ENCODE results near the gene ZNF853.

DNA sequence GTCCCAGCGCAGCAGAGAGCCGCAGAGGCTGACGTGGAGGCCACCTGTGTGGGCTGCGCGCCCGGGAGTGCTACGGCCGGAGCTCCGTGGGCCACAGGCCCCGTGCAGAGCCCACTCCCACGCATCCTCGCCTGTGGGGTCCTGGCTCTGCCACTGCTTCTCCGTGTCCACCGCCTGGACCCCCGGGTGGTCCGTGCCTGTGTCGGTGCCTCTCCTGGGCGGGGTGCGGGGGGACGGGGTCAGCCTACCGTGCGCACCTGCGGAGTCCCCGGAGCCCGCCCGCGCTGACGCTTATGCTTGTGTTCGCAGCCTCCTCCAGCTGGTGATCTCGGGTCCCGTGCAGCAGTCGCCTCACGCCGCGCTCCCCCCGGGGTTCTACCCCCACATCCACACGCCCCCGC is 7.8 kb upstream of the ZNF853 start:
- TF ChIP-seq CTCF (IDR thresholded peaks at IDR 0.05; ENCODE audit: low read depth, low read length, missing input control) = no peak
- no peak for TF ChIP-seq EGR1 (IDR thresholded peaks at IDR 0.05; ENCODE audit: low read depth in 2 of 2)
- TF ChIP-seq, protein P1, sequence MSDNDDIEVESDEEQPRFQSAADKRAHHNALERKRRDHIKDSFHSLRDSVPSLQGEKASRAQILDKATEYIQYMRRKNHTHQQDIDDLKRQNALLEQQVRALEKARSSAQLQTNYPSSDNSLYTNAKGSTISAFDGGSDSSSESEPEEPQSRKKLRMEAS (IDR thresholded peaks at IDR 0.05) = no peak
- TF ChIP-seq RXRA (IDR thresholded peaks at IDR 0.05) = no peak
- TF ChIP-seq, protein P2, sequence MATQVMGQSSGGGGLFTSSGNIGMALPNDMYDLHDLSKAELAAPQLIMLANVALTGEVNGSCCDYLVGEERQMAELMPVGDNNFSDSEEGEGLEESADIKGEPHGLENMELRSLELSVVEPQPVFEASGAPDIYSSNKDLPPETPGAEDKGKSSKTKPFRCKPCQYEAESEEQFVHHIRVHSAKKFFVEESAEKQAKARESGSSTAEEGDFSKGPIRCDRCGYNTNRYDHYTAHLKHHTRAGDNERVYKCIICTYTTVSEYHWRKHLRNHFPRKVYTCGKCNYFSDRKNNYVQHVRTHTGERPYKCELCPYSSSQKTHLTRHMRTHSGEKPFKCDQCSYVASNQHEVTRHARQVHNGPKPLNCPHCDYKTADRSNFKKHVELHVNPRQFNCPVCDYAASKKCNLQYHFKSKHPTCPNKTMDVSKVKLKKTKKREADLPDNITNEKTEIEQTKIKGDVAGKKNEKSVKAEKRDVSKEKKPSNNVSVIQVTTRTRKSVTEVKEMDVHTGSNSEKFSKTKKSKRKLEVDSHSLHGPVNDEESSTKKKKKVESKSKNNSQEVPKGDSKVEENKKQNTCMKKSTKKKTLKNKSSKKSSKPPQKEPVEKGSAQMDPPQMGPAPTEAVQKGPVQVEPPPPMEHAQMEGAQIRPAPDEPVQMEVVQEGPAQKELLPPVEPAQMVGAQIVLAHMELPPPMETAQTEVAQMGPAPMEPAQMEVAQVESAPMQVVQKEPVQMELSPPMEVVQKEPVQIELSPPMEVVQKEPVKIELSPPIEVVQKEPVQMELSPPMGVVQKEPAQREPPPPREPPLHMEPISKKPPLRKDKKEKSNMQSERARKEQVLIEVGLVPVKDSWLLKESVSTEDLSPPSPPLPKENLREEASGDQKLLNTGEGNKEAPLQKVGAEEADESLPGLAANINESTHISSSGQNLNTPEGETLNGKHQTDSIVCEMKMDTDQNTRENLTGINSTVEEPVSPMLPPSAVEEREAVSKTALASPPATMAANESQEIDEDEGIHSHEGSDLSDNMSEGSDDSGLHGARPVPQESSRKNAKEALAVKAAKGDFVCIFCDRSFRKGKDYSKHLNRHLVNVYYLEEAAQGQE (IDR thresholded peaks at IDR 0.05) = no peak
- TF ChIP-seq ZBTB33 (IDR thresholded peaks at IDR 0.05) = no peak
- no peak for TF ChIP-seq GABPA (IDR thresholded peaks at IDR 0.05 in 1 of 2, conservative IDR thresholded peaks at IDR 0.05 in 1 of 2)
- TF ChIP-seq JUND (IDR thresholded peaks at IDR 0.05) = no peak
- no peak for TF ChIP-seq YY1 (IDR thresholded peaks at IDR 0.05)
- no peak for TF ChIP-seq RAD21 (IDR thresholded peaks at IDR 0.05)

Data from liver (tissue), 3 donors.